ENCODE results near the gene GAD1. TPM values are rescaled to one million over a fixed set of nuclear protein-coding genes. Genes with fewer than 3 reads are reported as not detected.
A peak's percentile ranks its signal among the peaks of the same experiment; 100 is the strongest.

Gene GAD1
- total RNA-seq, 1 experiment from 2014 or later, result 1.1 TPM

- peaks cover 4% of the 10 kb centered on the region for H3K4me1 ChIP-seq (ENCODE audit: insufficient read depth, low read length, poor library complexity, severe bottlenecking)
- no peak overlapping the region for H3K27ac ChIP-seq (ENCODE audit: low read depth, low read length, poor library complexity, severe bottlenecking)
- ChIA-PET POLR2A (ENCODE audit: low non-redundant PET) (no interaction called here), CTCF (no interaction called here)
- intact Hi-C loops (cut with micrococcal nuclease; ENCODE audit: unreplicated experiment), result no loop called here
- H3K4me3 ChIP-seq (ENCODE audit: low read depth, low read length, poor library complexity, severe bottlenecking), result no peak overlapping the region
- BruUV-seq (replicated peaks), result no TSS peak
- peaks cover 8% of the 10 kb centered on the region for H3K27me3 ChIP-seq (replicated peaks; ENCODE audit: insufficient read depth, low read depth, low read length, poor library complexity)
- no peaks in the 10 kb centered on the region for H3K36me3 ChIP-seq (ENCODE audit: insufficient read depth, low read length, poor library complexity, severe bottlenecking)
- H3K9me3 ChIP-seq (ENCODE audit: low read depth, low read length, poor library complexity, severe bottlenecking), result no peaks in the 10 kb centered on the region
- peak; percentile 73 for DNase-seq (ENCODE audit: low spot score)
- TF ChIP-seq CTCF (conservative IDR thresholded peaks at IDR 0.05; ENCODE audit: low read depth, low read length) (no peak), EZH2 (IDR thresholded peaks at IDR 0.05; ENCODE audit: borderline replicate concordance, low read depth, low read length, poor library complexity, severe bottlenecking) (no peak)
Measured at GRCh38 chr2:170836027-170836426, 19.3 kb downstream of the GAD1 start.

GRCh38 chr2:170840717-170841210 is 24.1 kb downstream of the GAD1 start:
- DNase-seq (ENCODE audit: low spot score), result no peak
- ChIA-PET POLR2A (ENCODE audit: low non-redundant PET) (no interaction called here), CTCF (no interaction called here)
- Histone ChIP-seq H3K27me3 (replicated peaks; ENCODE audit: insufficient read depth, low read depth, low read length, poor library complexity) (peaks cover 8% of the 10 kb centered on the region), H3K27ac (ENCODE audit: low read depth, low read length, poor library complexity, severe bottlenecking) (no peak overlapping the region), H3K36me3 (ENCODE audit: insufficient read depth, low read length, poor library complexity, severe bottlenecking) (no peaks in the 10 kb centered on the region), H3K4me1 (ENCODE audit: insufficient read depth, low read length, poor library complexity, severe bottlenecking) (peaks cover 3% of the 10 kb centered on the region), H3K4me3 (ENCODE audit: low read depth, low read length, poor library complexity, severe bottlenecking) (no peak overlapping the region), H3K9me3 (ENCODE audit: low read depth, low read length, poor library complexity, severe bottlenecking) (no peaks in the 10 kb centered on the region)
- no TSS peak for BruUV-seq (replicated peaks)
- TF ChIP-seq EZH2 (IDR thresholded peaks at IDR 0.05; ENCODE audit: borderline replicate concordance, low read depth, low read length, poor library complexity, severe bottlenecking) (no peak), CTCF (conservative IDR thresholded peaks at IDR 0.05; ENCODE audit: low read depth, low read length) (no peak)
- intact Hi-C loops (cut with micrococcal nuclease; ENCODE audit: unreplicated experiment), result no loop called here

- H3K4me1 ChIP-seq (ENCODE audit: insufficient read depth, low read length, poor library complexity, severe bottlenecking), result no peaks in the 10 kb centered on the region
- intact Hi-C loops (cut with micrococcal nuclease; ENCODE audit: unreplicated experiment), result no loop called here
- H3K4me3 ChIP-seq (ENCODE audit: low read depth, low read length, poor library complexity, severe bottlenecking), result no peak overlapping the region
- H3K36me3 ChIP-seq (ENCODE audit: insufficient read depth, low read length, poor library complexity, severe bottlenecking), result no peaks in the 10 kb centered on the region
- H3K27me3 ChIP-seq (replicated peaks; ENCODE audit: insufficient read depth, low read depth, low read length, poor library complexity), result peaks cover 7% of the 10 kb centered on the region
- CTCF ChIA-PET, result interaction anchor here (0.5 kb wide), 1 partner anchor 10 kb away, joined by 6 read pairs; no protein-coding TSS in a partner anchor
- POLR2A ChIA-PET (ENCODE audit: low non-redundant PET), result no interaction called here
- TF ChIP-seq EZH2 (IDR thresholded peaks at IDR 0.05; ENCODE audit: borderline replicate concordance, low read depth, low read length, poor library complexity, severe bottlenecking) (no peak), CTCF (conservative IDR thresholded peaks at IDR 0.05; ENCODE audit: low read depth, low read length) (no peak)
- H3K27ac ChIP-seq (ENCODE audit: low read depth, low read length, poor library complexity, severe bottlenecking), result no peak overlapping the region
- no peaks in the 10 kb centered on the region for H3K9me3 ChIP-seq (ENCODE audit: low read depth, low read length, poor library complexity, severe bottlenecking)
- DNase-seq (ENCODE audit: low spot score), result no peak
- BruUV-seq (replicated peaks), result no TSS peak
Measured at GRCh38 chr2:170842785-170843184, 26.1 kb downstream of the GAD1 start.

Measured in A673 (cell line).